K562 (cell line): Measurements from ENCODE around the gene ZBTB16. TPM values are rescaled to one million over a fixed set of nuclear protein-coding genes. Genes with fewer than 3 reads are reported as not detected.

ENCODE experiments used
- CAMTA2 ChIP-seq: fragments of 250-450 bp; sonication (Bioruptor Pico); conservative IDR thresholded peaks from 2 replicates; pipeline ENCODE4 v1.5.1; 2022
- ELF1 ChIP-seq: fragments of 200-800 bp; sonication (Bioruptor generic); IDR thresholded peaks from 2 replicates; pipeline ENCODE4 v1.6.1; 2016; ENCODE audit warnings: missing genetic modification characterization, missing compliant biosample characterization
- EWSR1 ChIP-seq: fragments of 450-650 bp; IDR thresholded peaks from 2 replicates; pipeline ENCODE4 v1.6.1; 2018; ENCODE audit warnings: borderline replicate concordance, mild to moderate bottlenecking, low read depth, moderate library complexity; ENCODE audit not compliant: partially characterized antibody
- HDAC2 ChIP-seq: fragments of 450-650 bp; IDR thresholded peaks from 2 replicates; pipeline ENCODE4 v1.6.1; 2016; ENCODE audit warnings: mild to moderate bottlenecking
- HNRNPUL1 ChIP-seq: fragments of 200-400 bp; formaldehyde crosslinking; IDR thresholded peaks from 2 replicates; pipeline ENCODE4 v1.6.1; 2017; ENCODE audit warnings: low read length
- MXI1 ChIP-seq: IDR thresholded peaks from 2 replicates; pipeline ENCODE4 v1.6.1; 2011; ENCODE audit warnings: low read depth, mild to moderate bottlenecking, improper control_type of control experiment, low read length
- NEUROD1 ChIP-seq: fragments of 150-350 bp; IDR thresholded peaks from 2 replicates; pipeline ENCODE4 v1.6.1; 2014; ENCODE audit warnings: borderline replicate concordance, low read length, low read depth; ENCODE audit not compliant: partially characterized antibody
- NFE2 ChIP-seq: IDR thresholded peaks from 2 replicates; pipeline ENCODE4 v1.6.1; 2014; ENCODE audit warnings: antibody characterized with exemption, low read depth
- NFIX ChIP-seq: fragments of 250-450 bp; sonication (Bioruptor Pico); IDR thresholded peaks from 2 replicates; pipeline ENCODE4 v1.4.0; 2020; ENCODE audit warnings: low read depth, mild to moderate bottlenecking, moderate library complexity
- POLR2AphosphoS5 ChIP-seq: IDR thresholded peaks from 2 replicates; pipeline ENCODE4 v1.6.1; 2011; ENCODE audit warnings: mild to moderate bottlenecking, low read depth, low read length, moderate library complexity; ENCODE audit not compliant: control insufficient read depth, insufficient read depth
- SIN3A ChIP-seq, 2 experiments: fragments of 150-350 bp in 1 of 2; IDR thresholded peaks; 2 replicates each; pipeline ENCODE4 v1.6.1; 2011 to 2016; ENCODE audit warnings: borderline replicate concordance in 2 of 2, low read depth in 2 of 2, low read length in 2 of 2, mild to moderate bottlenecking in 2 of 2, moderate library complexity in 2 of 2; ENCODE audit not compliant: control insufficient read depth in 1 of 2
- SMAD4 ChIP-seq: fragments of 250-450 bp; sonication (Bioruptor Pico); conservative IDR thresholded peaks from 2 replicates; pipeline ENCODE4 v1.8.0; 2021; ENCODE audit warnings: inconsistent platforms, mild to moderate bottlenecking, moderate library complexity
- SOX6 ChIP-seq: fragments of 450-650 bp; IDR thresholded peaks from 2 replicates; pipeline ENCODE4 v1.6.1; 2014; ENCODE audit warnings: mild to moderate bottlenecking
- SRSF9 ChIP-seq: fragments of 200-400 bp; formaldehyde crosslinking; IDR thresholded peaks from 2 replicates; pipeline ENCODE4 v1.6.1; 2017; ENCODE audit warnings: low read depth, low read length, borderline replicate concordance
- TRIM24 ChIP-seq, 2 experiments: fragments of 450-650 bp; IDR thresholded peaks; 2 replicates each; pipeline ENCODE4 v1.6.1; 2016
- ZNF274 ChIP-seq: IDR thresholded peaks from 2 replicates; pipeline ENCODE4 v1.6.1; 2011; ENCODE audit warnings: low read depth, mild to moderate bottlenecking, low read length, moderate library complexity, borderline replicate concordance
- ZSCAN29 ChIP-seq: fragments of 450-650 bp; IDR thresholded peaks from 2 replicates; pipeline ENCODE4 v1.6.1; 2017
- polyA plus RNA-seq, 8 experiments: library from polyadenylated mRNA; depleted of rRNA in 4 of 8; stranded (reverse) in 5 of 8; unstranded in 3 of 8; fragments of >200 nt; fragmentation: Nextera tagmentation in 2 of 8; fragmentation: Illumina TruSeq in 1 of 8; extraction: Ambion mirVana in 2 of 8; extraction: Trizol in 1 of 8; gene quantifications; 2 replicates each; pipeline versions ENCODE4 v1.2.1 to v1.2.3, GENCODE V29; 2011 to 2014; ENCODE audit warnings: inconsistent platforms in 1 of 8, missing spikeins in 1 of 8
- total RNA-seq, 7 experiments: library from RNA; depleted of rRNA in 6 of 7; stranded (reverse); fragments of >200 nt in 6 of 7; fragmentation: Illumina TruSeq in 2 of 7; extraction: Trizol in 2 of 7; gene quantifications; 2 replicates each; pipeline versions ENCODE4 v1.2.1 to v1.2.3, GENCODE V29; 2011 to 2021; ENCODE audit warnings: low replicate concordance in 1 of 7
- TF ChIP-seq, protein P1 (sequence below): fragments of 450-650 bp; formaldehyde crosslinking; IDR thresholded peaks from 2 replicates; pipeline ENCODE4 v1.4.0; 2020; ENCODE audit warnings: mild to moderate bottlenecking
- TF ChIP-seq, protein P2 (sequence below), 2 experiments: fragments of 450-650 bp; IDR thresholded peaks; 2 replicates each; pipeline ENCODE4 v1.6.1; 2016
- TF ChIP-seq, protein P3 (sequence below): fragments of 250-450 bp; sonication (Bioruptor Pico); IDR thresholded peaks from 2 replicates; pipeline ENCODE4 v1.5.1; 2021; ENCODE audit warnings: mild to moderate bottlenecking
- TF ChIP-seq, protein P4 (sequence below): fragments of 250-450 bp; sonication (Bioruptor Pico); IDR thresholded peaks from 2 replicates; pipeline ENCODE4 v1.5.0; 2021; ENCODE audit warnings: mild to moderate bottlenecking, borderline replicate concordance
- TF ChIP-seq, protein P5 (sequence below): fragments of 450-650 bp; IDR thresholded peaks from one replicate; pipeline ENCODE4 v1.6.1; 2018; ENCODE audit warnings: mild to moderate bottlenecking, moderate library complexity; ENCODE audit not compliant: partially characterized antibody

ZBTB16 gene
- total and polyA plus RNA-seq, 9 of the 15 experiments (the other 6 are each of a cell fraction or from before 2014, with no cell fraction given): 0.06 to 0.40 (median 0.24) TPM; not detected in 4

DNA sequence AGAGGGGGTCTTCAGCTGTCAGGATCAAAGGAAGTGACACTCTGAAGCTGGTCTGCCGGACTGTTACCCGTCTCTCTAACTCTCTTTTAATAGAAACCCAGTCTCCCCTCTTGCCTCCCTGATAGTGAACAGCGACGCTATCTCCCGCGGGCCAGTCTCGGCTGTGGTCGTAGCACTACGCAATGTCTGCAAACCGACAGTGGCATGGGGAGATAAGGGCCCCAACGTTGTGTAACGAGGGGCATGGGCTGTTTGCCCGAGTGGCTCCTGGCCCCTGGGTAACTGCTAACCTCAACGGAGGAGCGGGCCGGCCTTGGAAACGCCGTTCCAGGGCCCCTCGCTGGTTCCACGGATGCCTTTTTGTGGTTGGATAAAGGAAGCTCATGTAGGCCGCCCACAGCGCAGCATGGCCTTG lies 23.3 kb downstream of the ZBTB16 start (continued):
- TF ChIP-seq MXI1: no peak
- no peak for TF ChIP-seq NFIX (CRISPR knock-in tag)
- TF ChIP-seq, protein P1, sequence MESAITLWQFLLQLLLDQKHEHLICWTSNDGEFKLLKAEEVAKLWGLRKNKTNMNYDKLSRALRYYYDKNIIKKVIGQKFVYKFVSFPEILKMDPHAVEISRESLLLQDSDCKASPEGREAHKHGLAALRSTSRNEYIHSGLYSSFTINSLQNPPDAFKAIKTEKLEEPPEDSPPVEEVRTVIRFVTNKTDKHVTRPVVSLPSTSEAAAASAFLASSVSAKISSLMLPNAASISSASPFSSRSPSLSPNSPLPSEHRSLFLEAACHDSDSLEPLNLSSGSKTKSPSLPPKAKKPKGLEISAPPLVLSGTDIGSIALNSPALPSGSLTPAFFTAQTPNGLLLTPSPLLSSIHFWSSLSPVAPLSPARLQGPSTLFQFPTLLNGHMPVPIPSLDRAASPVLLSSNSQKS: no peak
- TF ChIP-seq, protein P2, sequence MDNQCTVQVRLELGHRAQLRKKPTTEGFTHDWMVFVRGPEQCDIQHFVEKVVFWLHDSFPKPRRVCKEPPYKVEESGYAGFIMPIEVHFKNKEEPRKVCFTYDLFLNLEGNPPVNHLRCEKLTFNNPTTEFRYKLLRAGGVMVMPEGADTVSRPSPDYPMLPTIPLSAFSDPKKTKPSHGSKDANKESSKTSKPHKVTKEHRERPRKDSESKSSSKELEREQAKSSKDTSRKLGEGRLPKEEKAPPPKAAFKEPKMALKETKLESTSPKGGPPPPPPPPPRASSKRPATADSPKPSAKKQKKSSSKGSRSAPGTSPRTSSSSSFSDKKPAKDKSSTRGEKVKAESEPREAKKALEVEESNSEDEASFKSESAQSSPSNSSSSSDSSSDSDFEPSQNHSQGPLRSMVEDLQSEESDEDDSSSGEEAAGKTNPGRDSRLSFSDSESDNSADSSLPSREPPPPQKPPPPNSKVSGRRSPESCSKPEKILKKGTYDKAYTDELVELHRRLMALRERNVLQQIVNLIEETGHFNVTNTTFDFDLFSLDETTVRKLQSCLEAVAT (IDR thresholded peaks at IDR 0.05): 0 out of 4 replicates have a peak, but pooled peaks of 1 of the 2 experiments have one; percentile 65
- TF ChIP-seq, protein P3, sequence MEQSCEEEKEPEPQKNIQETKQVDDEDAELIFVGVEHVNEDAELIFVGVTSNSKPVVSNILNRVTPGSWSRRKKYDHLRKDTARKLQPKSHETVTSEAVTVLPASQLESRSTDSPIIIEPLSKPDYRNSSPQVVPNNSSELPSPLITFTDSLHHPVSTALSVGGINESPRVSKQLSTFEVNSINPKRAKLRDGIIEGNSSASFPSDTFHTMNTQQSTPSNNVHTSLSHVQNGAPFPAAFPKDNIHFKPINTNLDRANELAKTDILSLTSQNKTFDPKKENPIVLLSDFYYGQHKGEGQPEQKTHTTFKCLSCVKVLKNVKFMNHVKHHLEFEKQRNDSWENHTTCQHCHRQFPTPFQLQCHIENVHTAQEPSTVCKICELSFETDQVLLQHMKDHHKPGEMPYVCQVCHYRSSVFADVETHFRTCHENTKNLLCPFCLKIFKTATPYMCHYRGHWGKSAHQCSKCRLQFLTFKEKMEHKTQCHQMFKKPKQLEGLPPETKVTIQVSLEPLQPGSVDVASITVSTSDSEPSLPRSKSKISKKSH: no peak
- TF ChIP-seq NEUROD1: no peak
- no peak for TF ChIP-seq ELF1 (tag)
- TF ChIP-seq POLR2AphosphoS5: peak; percentile 91
- TF ChIP-seq, protein P4, sequence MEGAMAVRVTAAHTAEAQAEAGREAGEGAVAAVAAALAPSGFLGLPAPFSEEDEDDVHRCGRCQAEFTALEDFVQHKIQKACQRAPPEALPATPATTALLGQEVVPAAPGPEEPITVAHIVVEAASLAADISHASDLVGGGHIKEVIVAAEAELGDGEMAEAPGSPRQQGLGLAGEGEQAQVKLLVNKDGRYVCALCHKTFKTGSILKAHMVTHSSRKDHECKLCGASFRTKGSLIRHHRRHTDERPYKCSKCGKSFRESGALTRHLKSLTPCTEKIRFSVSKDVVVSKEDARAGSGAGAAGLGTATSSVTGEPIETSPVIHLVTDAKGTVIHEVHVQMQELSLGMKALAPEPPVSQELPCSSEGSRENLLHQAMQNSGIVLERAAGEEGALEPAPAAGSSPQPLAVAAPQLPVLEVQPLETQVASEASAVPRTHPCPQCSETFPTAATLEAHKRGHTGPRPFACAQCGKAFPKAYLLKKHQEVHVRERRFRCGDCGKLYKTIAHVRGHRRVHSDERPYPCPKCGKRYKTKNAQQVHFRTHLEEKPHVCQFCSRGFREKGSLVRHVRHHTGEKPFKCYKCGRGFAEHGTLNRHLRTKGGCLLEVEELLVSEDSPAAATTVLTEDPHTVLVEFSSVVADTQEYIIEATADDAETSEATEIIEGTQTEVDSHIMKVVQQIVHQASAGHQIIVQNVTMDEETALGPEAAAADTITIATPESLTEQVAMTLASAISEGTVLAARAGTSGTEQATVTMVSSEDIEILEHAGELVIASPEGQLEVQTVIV (CRISPR knock-in tag): no peak
- TF ChIP-seq ZNF274: no peak
- TF ChIP-seq SMAD4 (CRISPR knock-in tag): peak; percentile 96
- TF ChIP-seq SOX6: peak; percentile 68
- TF ChIP-seq TRIM24 (IDR thresholded peaks at IDR 0.05): peak; percentile 92
- 0 out of 2 replicates have a peak, but pooled peaks have one; percentile 35 for TF ChIP-seq HDAC2
- no peak for TF ChIP-seq HNRNPUL1
- TF ChIP-seq, protein P5, sequence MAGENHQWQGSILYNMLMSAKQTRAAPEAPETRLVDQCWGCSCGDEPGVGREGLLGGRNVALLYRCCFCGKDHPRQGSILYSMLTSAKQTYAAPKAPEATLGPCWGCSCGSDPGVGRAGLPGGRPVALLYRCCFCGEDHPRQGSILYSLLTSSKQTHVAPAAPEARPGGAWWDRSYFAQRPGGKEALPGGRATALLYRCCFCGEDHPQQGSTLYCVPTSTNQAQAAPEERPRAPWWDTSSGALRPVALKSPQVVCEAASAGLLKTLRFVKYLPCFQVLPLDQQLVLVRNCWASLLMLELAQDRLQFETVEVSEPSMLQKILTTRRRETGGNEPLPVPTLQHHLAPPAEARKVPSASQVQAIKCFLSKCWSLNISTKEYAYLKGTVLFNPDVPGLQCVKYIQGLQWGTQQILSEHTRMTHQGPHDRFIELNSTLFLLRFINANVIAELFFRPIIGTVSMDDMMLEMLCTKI: no peak
- TF ChIP-seq NFE2: 0 out of 2 replicates have a peak, but pooled peaks have one; percentile 17
- no peak for TF ChIP-seq ZSCAN29
- TF ChIP-seq SRSF9: no peak
- no peak for TF ChIP-seq SIN3A (IDR thresholded peaks at IDR 0.05; ENCODE audit: borderline replicate concordance in 2 of 2, control insufficient read depth in 1 of 2, low read depth in 2 of 2, low read length in 2 of 2)
- no peak for TF ChIP-seq EWSR1
- no peak for TF ChIP-seq CAMTA2 (CRISPR knock-in tag)
